Duodenal mucosa (tissue), 2 donors: ENCODE results near the gene TMX3.
A peak's percentile ranks its signal among the peaks of the same experiment; 100 is the strongest.

ENCODE experiments used
- H3K27ac ChIP-seq: one replicate; pipeline ENCODE4 v1.7.0; 2013; ENCODE audit warnings: low read depth, low read length
- H3K27me3 ChIP-seq, 2 donors: one replicate each; pipeline ENCODE4 v1.7.0; 2013; ENCODE audit warnings: low read length in 2 of 2, control low read depth in 1 of 2; ENCODE audit not compliant: insufficient read depth in 2 of 2, control insufficient read depth in 1 of 2
- H3K36me3 ChIP-seq, 2 donors: one replicate each; pipeline ENCODE4 v1.7.0; 2013; ENCODE audit warnings: low read length in 2 of 2, control low read depth in 1 of 2; ENCODE audit not compliant: insufficient read depth in 2 of 2, control insufficient read depth in 1 of 2
- H3K4me1 ChIP-seq, 2 donors: one replicate each; pipeline ENCODE4 v1.7.0; 2013; ENCODE audit warnings: low read length in 2 of 2, control low read depth in 1 of 2; ENCODE audit not compliant: insufficient read depth in 2 of 2, control insufficient read depth in 1 of 2
- H3K4me3 ChIP-seq, 2 donors: one replicate each; pipeline ENCODE4 v1.7.0; 2013; ENCODE audit warnings: low read length in 2 of 2, low read depth in 1 of 2
- H3K9ac ChIP-seq, 2 donors: one replicate each; pipeline ENCODE4 v1.7.0; 2013; ENCODE audit warnings: low read length in 2 of 2, low read depth in 1 of 2
- H3K9me3 ChIP-seq, 2 donors: one replicate each; pipeline ENCODE4 v1.7.0; 2013; ENCODE audit warnings: low read length in 2 of 2, control low read depth in 1 of 2; ENCODE audit not compliant: control insufficient read depth in 1 of 2

The TMX3 gene

DNA sequence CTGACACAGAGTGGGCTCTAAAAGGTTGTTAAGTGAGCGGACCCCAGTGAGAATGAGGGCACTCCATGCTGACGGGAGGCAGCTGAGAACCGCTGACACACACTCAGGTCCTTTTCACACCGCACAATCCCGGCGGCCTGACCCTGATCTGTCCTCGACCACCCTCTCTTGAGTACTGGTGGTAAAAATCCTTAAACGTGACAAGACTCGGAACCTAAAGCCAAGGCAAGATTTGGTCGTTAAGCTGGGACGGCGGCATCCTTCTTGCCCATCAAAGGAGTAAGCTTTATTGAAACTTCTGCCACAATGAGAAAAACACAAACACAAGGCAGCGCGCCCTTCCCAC lies 569 bp downstream of the TMX3 start:
- peaks cover 11 to 12% of the 10 kb centered on the region in 2 donors for H3K4me1 ChIP-seq
- H3K9me3 ChIP-seq: no peaks in the 10 kb centered on the region
- peak overlapping the region; percentile 68 to 87 for H3K9ac ChIP-seq
- H3K27ac ChIP-seq: peak overlapping the region; percentile 52
- H3K4me3 ChIP-seq: peak overlapping the region; percentile 96 to 99
- H3K27me3 ChIP-seq: no peaks in the 10 kb centered on the region
- peaks cover 18 to 22% of the 10 kb centered on the region in 2 donors for H3K36me3 ChIP-seq

DNA sequence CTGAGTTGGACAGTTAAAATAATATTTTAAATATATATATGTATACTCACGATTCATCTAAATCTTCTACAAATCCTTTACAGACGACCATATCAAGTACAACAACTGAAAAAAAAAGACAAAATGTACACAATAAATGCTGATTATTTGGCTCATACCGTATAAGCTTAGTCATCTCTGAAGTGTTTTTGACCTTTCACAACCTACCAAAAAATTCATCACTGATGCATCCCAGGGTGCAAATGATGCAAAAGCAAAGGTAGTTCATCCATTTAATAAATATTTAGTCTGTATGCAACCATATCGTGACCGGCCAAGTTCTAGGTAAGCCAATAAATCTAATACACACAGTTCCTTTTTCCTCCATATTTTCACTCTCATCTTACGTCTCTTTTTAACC lies 1.1 kb downstream of the TMX3 start:
- Histone ChIP-seq H3K36me3 (peaks cover 23 to 28% of the 10 kb centered on the region in 2 donors), H3K9ac (peak overlapping the region; percentile 68 to 87), H3K9me3 (no peaks in the 10 kb centered on the region), H3K4me3 (peak overlapping the region; percentile 96 to 99), H3K27me3 (no peaks in the 10 kb centered on the region), H3K27ac (no peak overlapping the region), H3K4me1 (peaks cover 11 to 12% of the 10 kb centered on the region in 2 donors)

DNA sequence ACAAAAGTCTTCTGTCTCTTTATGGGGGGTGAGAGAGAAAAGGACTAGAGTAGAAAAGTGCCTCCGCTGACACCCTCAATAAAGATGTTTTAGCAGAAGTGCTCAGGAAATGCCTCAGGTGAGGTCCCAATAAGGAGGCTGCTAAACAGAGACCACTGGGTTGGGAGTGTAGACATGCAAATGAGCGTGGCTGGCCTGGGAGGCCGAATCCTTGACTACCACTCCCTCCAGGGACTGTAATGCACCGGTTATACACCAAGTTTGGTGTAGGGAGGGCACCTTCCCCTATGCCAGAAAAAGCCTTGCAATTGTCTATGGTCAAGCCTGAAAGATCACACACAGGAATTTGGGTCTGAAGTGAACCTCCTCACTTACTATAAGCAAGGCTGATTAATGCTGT lies 1.8 kb downstream of the TMX3 start:
- Histone ChIP-seq H3K4me3 (no peak overlapping the region), H3K27me3 (no peaks in the 10 kb centered on the region), H3K9me3 (no peaks in the 10 kb centered on the region), H3K36me3 (peaks cover 24 to 34% of the 10 kb centered on the region in 2 donors), H3K27ac (no peak overlapping the region), H3K9ac (no peak overlapping the region), H3K4me1 (peaks cover 11 to 12% of the 10 kb centered on the region in 2 donors)

- no peaks in the 10 kb centered on the region for H3K9me3 ChIP-seq
- H3K4me1 ChIP-seq: no peaks in the 10 kb centered on the region
- H3K27me3 ChIP-seq: no peaks in the 10 kb centered on the region
- H3K27ac ChIP-seq: no peak overlapping the region
- H3K36me3 ChIP-seq: peaks cover 33 to 41% of the 10 kb centered on the region in 2 donors
- no peak overlapping the region for H3K9ac ChIP-seq
- no peak overlapping the region for H3K4me3 ChIP-seq
Measured at GRCh38 chr18:68707646-68708045, 7.3 kb downstream of the TMX3 start.

GRCh38 chr18:68705119-68705518 lies 9.8 kb downstream of the TMX3 start:
- H3K36me3 ChIP-seq: peaks cover 21 to 28% of the 10 kb centered on the region in 2 donors
- no peak overlapping the region for H3K9ac ChIP-seq
- H3K27me3 ChIP-seq: no peaks in the 10 kb centered on the region
- no peaks in the 10 kb centered on the region for H3K9me3 ChIP-seq
- H3K27ac ChIP-seq: no peak overlapping the region
- no peaks in the 10 kb centered on the region for H3K4me1 ChIP-seq
- H3K4me3 ChIP-seq: no peak overlapping the region

GRCh38 chr18:68703326-68703725 lies 11.6 kb downstream of the TMX3 start:
- Histone ChIP-seq H3K36me3 (peaks cover 11 to 14% of the 10 kb centered on the region in 2 donors), H3K27ac (no peak overlapping the region), H3K4me3 (no peak overlapping the region), H3K27me3 (no peaks in the 10 kb centered on the region), H3K4me1 (no peaks in the 10 kb centered on the region), H3K9ac (no peak overlapping the region), H3K9me3 (no peaks in the 10 kb centered on the region)

GRCh38 chr18:68701353-68701752 lies 13.6 kb downstream of the TMX3 start:
- no peaks in the 10 kb centered on the region for H3K9me3 ChIP-seq
- no peaks in the 10 kb centered on the region for H3K4me1 ChIP-seq
- no peaks in the 10 kb centered on the region for H3K27me3 ChIP-seq
- H3K27ac ChIP-seq: no peak overlapping the region
- H3K4me3 ChIP-seq: no peak overlapping the region
- peaks cover 13 to 18% of the 10 kb centered on the region in 2 donors for H3K36me3 ChIP-seq
- H3K9ac ChIP-seq: no peak overlapping the region

GRCh38 chr18:68699043-68699442 lies 15.9 kb downstream of the TMX3 start:
- Histone ChIP-seq H3K27ac (no peak overlapping the region), H3K27me3 (no peaks in the 10 kb centered on the region), H3K4me1 (no peaks in the 10 kb centered on the region), H3K9me3 (no peaks in the 10 kb centered on the region), H3K4me3 (no peak overlapping the region), H3K36me3 (peaks cover 12 to 29% of the 10 kb centered on the region in 2 donors), H3K9ac (no peak overlapping the region)

DNA sequence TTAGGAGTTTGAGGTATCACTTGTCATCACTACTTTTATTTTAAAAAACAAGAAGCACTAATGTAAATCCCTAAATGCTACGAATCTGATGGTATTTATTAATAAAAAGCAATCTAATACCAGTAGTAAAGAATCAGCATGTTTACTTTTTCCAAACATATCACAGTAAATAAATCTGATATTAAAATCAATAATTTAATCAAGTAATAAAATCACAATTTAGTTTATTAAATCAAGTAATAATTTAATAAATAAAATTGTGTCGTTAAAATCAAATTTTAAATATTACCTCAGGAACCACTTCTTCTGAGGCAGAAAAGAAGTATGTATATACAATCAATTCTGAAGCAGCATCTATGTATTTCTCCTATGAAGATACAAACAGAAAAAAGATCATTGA lies 18.0 kb downstream of the TMX3 start:
- Histone ChIP-seq H3K36me3 (peaks cover 20 to 43% of the 10 kb centered on the region in 2 donors), H3K27ac (no peak overlapping the region)

DNA sequence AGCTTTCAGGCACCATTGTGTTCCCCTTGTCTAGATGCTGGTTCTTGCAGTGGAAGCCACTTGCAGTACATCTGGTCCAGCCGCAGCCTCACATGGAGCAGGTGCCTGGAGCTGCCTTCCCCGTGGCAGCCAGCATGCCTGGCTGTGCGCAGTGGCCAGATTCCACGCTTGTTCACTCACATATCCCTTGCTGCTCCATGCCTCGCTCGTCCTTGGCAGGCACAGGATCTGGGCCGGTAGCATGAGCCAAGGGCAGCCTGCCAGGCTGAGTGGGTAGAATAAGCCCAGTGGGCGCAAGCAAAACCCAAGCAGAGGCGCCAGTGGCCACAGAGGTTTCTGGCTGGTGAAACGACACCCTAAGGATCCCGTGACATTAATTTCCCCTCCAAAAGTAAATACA lies 20.6 kb downstream of the TMX3 start:
- no peaks in the 10 kb centered on the region for H3K27me3 ChIP-seq
- H3K27ac ChIP-seq: no peak overlapping the region
- peaks cover 20 to 43% of the 10 kb centered on the region in 2 donors for H3K36me3 ChIP-seq
- no peak overlapping the region for H3K4me3 ChIP-seq
- H3K9me3 ChIP-seq: no peaks in the 10 kb centered on the region
- H3K4me1 ChIP-seq: no peaks in the 10 kb centered on the region
- no peak overlapping the region for H3K9ac ChIP-seq

More for the DNA sequence above, 18.0 kb downstream of the TMX3 start:
- Histone ChIP-seq H3K4me1 (no peaks in the 10 kb centered on the region), H3K4me3 (no peak overlapping the region), H3K9me3 (no peaks in the 10 kb centered on the region), H3K27me3 (no peaks in the 10 kb centered on the region), H3K9ac (no peak overlapping the region)
